ENCODE measurements around the gene CYP1A2. TPM values are rescaled to one million over a fixed set of nuclear protein-coding genes. Genes with fewer than 3 reads are reported as not detected.
A peak's percentile ranks its signal among the peaks of the same experiment; 100 is the strongest.

The CYP1A2 gene
- polyA plus RNA-seq, 3 donors, result not detected

DNA sequence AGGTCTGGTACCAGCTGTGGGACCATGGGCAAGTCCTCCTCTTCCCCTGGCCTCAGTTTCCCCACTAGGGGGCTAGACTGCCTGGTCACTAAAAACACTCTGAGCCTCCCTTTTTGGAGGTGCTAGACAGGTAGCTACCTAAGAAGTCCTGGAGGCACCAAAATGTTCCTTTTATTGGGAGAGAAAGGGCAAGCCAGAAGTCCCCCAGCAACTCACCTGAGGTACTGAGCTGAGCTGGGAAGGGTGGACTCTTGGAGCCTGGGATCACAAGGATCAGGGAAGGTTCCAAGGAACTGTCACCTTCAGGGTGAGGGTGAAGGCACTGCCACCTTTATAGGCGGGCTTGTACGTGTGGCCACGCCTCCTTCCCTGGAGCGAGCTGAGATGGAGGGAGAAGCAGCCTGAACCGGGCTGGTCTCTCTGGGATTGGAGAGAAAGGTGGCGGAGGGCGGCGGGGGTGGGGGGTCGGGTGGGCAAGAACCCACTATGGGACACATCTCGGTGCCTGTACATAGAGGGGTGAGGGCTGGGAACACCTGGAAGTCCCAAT is 23.3 kb upstream of the CYP1A2 start, which contains the start of gene CYP1A1:
CYP1A1 (minus strand) TSS at position 304 of the 550 bp plus-strand sequence. CDS start 2,431 bp downstream, outside the sequence.
- H3K27ac Mint-ChIP-seq, result no peak within 1 kb of the TSS
- H3K9me3 Mint-ChIP-seq, result peaks cover 0 to 10% (median 3%) of the 10 kb centered on the region in 7 donors
- peaks cover 44 to 68% (median 67%) of the 10 kb centered on the region in 3 donors for H3K27me3 Mint-ChIP-seq (ENCODE audit: low read depth in 3 of 3)
- Histone ChIP-seq H3K4me3 (replicated peaks in 1 of 3; ENCODE audit: low read depth in 2 of 3, low read length in 3 of 3) (peak within 1 kb of the TSS; percentile 35 to 71 (median 49)), H3K9ac (ENCODE audit: insufficient read depth, low read length, poor library complexity, severe bottlenecking) (peak within 1 kb of the TSS; percentile 69), H3K79me2 (ENCODE audit: insufficient read depth, low read length) (no peaks in the 10 kb centered on the region), H3K9me3 (replicated peaks in 1 of 2; ENCODE audit: control insufficient read depth in 1 of 2, insufficient read depth in 1 of 2, low read length in 2 of 2) (peaks cover 4 to 12% of the 10 kb centered on the region in 2 donors), H3K27ac (ENCODE audit: low read depth in 1 of 2, low read length in 2 of 2) (peak within 1 kb of the TSS in 1 of 2 donors; percentile 7), H3K4me1 (ENCODE audit: control insufficient read depth in 1 of 2, insufficient read depth in 2 of 2, low read length in 2 of 2) (peaks cover 13 to 15% of the 10 kb centered on the region in 2 donors), H3K36me3 (replicated peaks in 1 of 2; ENCODE audit: control insufficient read depth in 1 of 2, insufficient read depth in 2 of 2, low read length in 2 of 2) (no peaks in the 10 kb centered on the region), H2AFZ (ENCODE audit: insufficient read depth, low read depth, low read length, poor library complexity, severe bottlenecking) (peak within 1 kb of the TSS; percentile 83), H3K27me3 (ENCODE audit: control insufficient read depth in 2 of 2, insufficient read depth in 2 of 2, low read length in 2 of 2) (peaks cover 31 to 51% of the 10 kb centered on the region in 2 donors), H4K20me1 (ENCODE audit: insufficient read depth, low read length) (no peaks in the 10 kb centered on the region), H3K4me2 (replicated peaks; ENCODE audit: extremely low read depth, low read length, poor library complexity, severe bottlenecking) (peak within 1 kb of the TSS; percentile 82)
- H3K4me3 Mint-ChIP-seq, result peak within 1 kb of the TSS; percentile 73 to 82
- TF ChIP-seq, protein P1, sequence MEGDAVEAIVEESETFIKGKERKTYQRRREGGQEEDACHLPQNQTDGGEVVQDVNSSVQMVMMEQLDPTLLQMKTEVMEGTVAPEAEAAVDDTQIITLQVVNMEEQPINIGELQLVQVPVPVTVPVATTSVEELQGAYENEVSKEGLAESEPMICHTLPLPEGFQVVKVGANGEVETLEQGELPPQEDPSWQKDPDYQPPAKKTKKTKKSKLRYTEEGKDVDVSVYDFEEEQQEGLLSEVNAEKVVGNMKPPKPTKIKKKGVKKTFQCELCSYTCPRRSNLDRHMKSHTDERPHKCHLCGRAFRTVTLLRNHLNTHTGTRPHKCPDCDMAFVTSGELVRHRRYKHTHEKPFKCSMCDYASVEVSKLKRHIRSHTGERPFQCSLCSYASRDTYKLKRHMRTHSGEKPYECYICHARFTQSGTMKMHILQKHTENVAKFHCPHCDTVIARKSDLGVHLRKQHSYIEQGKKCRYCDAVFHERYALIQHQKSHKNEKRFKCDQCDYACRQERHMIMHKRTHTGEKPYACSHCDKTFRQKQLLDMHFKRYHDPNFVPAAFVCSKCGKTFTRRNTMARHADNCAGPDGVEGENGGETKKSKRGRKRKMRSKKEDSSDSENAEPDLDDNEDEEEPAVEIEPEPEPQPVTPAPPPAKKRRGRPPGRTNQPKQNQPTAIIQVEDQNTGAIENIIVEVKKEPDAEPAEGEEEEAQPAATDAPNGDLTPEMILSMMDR (IDR thresholded peaks at IDR 0.05), result no peak
- H3K36me3 Mint-ChIP-seq, result peaks cover 4% of the 10 kb centered on the region in 2 donors
- intact Hi-C loops (cut with micrococcal nuclease), result no loop called here
- peak in 1 of 3 donors; percentile 19 for DNase-seq
- peaks cover 10% of the 10 kb centered on the region for H3K4me1 Mint-ChIP-seq
- whole genome bisulfite sequencing (ENCODE audit: insufficient coverage), result 0% methylated on average over 2 of the region's 10 CpGs

DNA sequence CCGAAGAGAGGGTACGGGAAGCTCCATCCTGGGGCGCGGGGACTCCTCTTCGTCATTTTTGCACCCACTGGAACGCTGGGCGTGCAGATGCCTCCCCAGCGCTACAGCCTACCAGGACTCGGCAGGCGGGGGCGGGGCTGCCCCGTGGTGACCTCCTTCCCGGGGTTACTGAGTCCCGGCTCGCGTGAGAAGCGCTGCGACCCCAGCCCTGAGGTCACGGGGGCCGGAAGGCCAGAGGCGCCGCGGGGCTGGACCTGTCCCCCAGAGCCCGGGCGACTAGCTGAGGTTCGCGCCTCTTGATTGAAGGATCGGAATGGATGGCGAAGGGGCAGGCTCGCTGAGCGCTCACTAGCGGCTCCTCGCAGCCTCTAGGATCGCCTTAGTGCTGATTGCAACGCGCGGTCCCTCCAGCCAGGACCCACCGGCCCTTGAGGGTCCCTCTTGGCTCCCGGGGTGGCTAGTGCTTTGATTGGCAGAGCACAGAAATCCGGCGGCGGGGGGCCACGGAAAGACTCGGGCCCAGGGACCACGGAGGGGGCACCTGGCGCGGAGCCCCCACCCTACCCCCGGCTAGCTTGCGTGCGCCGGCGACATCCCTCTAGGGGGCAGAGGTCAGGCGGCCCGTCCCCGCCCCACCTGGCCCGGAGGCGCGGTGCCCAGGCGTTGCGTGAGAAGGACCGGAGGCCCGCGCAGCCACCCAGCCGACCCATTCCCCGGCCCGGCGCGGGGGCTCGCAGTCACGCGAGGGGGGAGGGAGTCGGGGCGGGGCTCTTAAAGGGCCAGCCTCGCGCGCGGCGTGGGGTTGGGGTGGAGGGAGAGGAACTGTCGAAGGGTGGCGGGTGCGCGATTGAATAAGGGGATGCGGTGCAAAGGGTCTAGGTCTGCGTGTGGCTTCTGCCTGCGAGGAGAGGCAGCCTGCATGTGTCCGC is 22.5 kb upstream of the CYP1A2 start:
- H3K79me2 ChIP-seq (ENCODE audit: insufficient read depth, low read length), result no peaks in the 10 kb centered on the region
- H3K27ac Mint-ChIP-seq, result no peak overlapping the region
- intact Hi-C loops (cut with micrococcal nuclease), result no loop called here

More for the DNA sequence above, 22.5 kb upstream of the CYP1A2 start:
- no peaks in the 10 kb centered on the region for H4K20me1 ChIP-seq (ENCODE audit: insufficient read depth, low read length)
- 1% methylated on average over 86 of the region's 86 CpGs for WGBS (ENCODE audit: insufficient coverage)
- H2AFZ ChIP-seq (ENCODE audit: insufficient read depth, low read depth, low read length, poor library complexity, severe bottlenecking), result peak overlapping the region; percentile 83
- H3K36me3 Mint-ChIP-seq, result peaks cover 4% of the 10 kb centered on the region in 2 donors
- peaks cover 44 to 69% (median 67%) of the 10 kb centered on the region in 3 donors for H3K27me3 Mint-ChIP-seq (ENCODE audit: low read depth in 3 of 3)
- H3K9me3 Mint-ChIP-seq, result peaks cover 0 to 10% (median 3%) of the 10 kb centered on the region in 7 donors
- H3K9me3 ChIP-seq (replicated peaks in 1 of 2; ENCODE audit: control insufficient read depth in 1 of 2, insufficient read depth in 1 of 2, low read length in 2 of 2), result peaks cover 4 to 12% of the 10 kb centered on the region in 2 donors
- H3K36me3 ChIP-seq (replicated peaks in 1 of 2; ENCODE audit: control insufficient read depth in 1 of 2, insufficient read depth in 2 of 2, low read length in 2 of 2), result no peaks in the 10 kb centered on the region
- H3K4me2 ChIP-seq (replicated peaks; ENCODE audit: extremely low read depth, low read length, poor library complexity, severe bottlenecking), result peak overlapping the region; percentile 82
- peak overlapping the region; percentile 35 to 71 (median 49) for H3K4me3 ChIP-seq (replicated peaks in 1 of 3; ENCODE audit: low read depth in 2 of 3, low read length in 3 of 3)
- peaks cover 31 to 53% of the 10 kb centered on the region in 2 donors for H3K27me3 ChIP-seq (ENCODE audit: control insufficient read depth in 2 of 2, insufficient read depth in 2 of 2, low read length in 2 of 2)
- H3K4me1 Mint-ChIP-seq, result peaks cover 10% of the 10 kb centered on the region
- peak; percentile 54 to 90 (median 78) for DNase-seq
- H3K4me3 Mint-ChIP-seq, result peak overlapping the region; percentile 73 to 86
- H3K9ac ChIP-seq (ENCODE audit: insufficient read depth, low read length, poor library complexity, severe bottlenecking), result peak overlapping the region; percentile 69
- H3K4me1 ChIP-seq (ENCODE audit: control insufficient read depth in 1 of 2, insufficient read depth in 2 of 2, low read length in 2 of 2), result peaks cover 13 to 15% of the 10 kb centered on the region in 2 donors
- H3K27ac ChIP-seq (ENCODE audit: low read depth in 1 of 2, low read length in 2 of 2), result peak overlapping the region in 1 of 2 donors; percentile 7
- TF ChIP-seq, protein P1 (IDR thresholded peaks at IDR 0.05), result no peak

Data from CD14-positive monocyte (primary cell).